Duodenal mucosa (tissue), 2 donors: Measurements from ENCODE around the gene SDR9C7.
"Not testable (repeated sequence)": the region's sequence is repeated elsewhere in the genome, so short reads cannot be mapped to it uniquely, and the experiment has no call there.

Source experiments
- H3K27ac ChIP-seq: one replicate; pipeline ENCODE4 v1.7.0; 2013; ENCODE audit warnings: low read depth, low read length
- H3K27me3 ChIP-seq, 2 donors: one replicate each; pipeline ENCODE4 v1.7.0; 2013; ENCODE audit warnings: low read length in 2 of 2, control low read depth in 1 of 2; ENCODE audit not compliant: insufficient read depth in 2 of 2, control insufficient read depth in 1 of 2
- H3K36me3 ChIP-seq, 2 donors: one replicate each; pipeline ENCODE4 v1.7.0; 2013; ENCODE audit warnings: low read length in 2 of 2, control low read depth in 1 of 2; ENCODE audit not compliant: insufficient read depth in 2 of 2, control insufficient read depth in 1 of 2
- H3K4me1 ChIP-seq, 2 donors: one replicate each; pipeline ENCODE4 v1.7.0; 2013; ENCODE audit warnings: low read length in 2 of 2, control low read depth in 1 of 2; ENCODE audit not compliant: insufficient read depth in 2 of 2, control insufficient read depth in 1 of 2
- H3K4me3 ChIP-seq, 2 donors: one replicate each; pipeline ENCODE4 v1.7.0; 2013; ENCODE audit warnings: low read length in 2 of 2, low read depth in 1 of 2
- H3K9ac ChIP-seq, 2 donors: one replicate each; pipeline ENCODE4 v1.7.0; 2013; ENCODE audit warnings: low read length in 2 of 2, low read depth in 1 of 2
- H3K9me3 ChIP-seq, 2 donors: one replicate each; pipeline ENCODE4 v1.7.0; 2013; ENCODE audit warnings: low read length in 2 of 2, control low read depth in 1 of 2; ENCODE audit not compliant: control insufficient read depth in 1 of 2

SDR9C7 gene

DNA sequence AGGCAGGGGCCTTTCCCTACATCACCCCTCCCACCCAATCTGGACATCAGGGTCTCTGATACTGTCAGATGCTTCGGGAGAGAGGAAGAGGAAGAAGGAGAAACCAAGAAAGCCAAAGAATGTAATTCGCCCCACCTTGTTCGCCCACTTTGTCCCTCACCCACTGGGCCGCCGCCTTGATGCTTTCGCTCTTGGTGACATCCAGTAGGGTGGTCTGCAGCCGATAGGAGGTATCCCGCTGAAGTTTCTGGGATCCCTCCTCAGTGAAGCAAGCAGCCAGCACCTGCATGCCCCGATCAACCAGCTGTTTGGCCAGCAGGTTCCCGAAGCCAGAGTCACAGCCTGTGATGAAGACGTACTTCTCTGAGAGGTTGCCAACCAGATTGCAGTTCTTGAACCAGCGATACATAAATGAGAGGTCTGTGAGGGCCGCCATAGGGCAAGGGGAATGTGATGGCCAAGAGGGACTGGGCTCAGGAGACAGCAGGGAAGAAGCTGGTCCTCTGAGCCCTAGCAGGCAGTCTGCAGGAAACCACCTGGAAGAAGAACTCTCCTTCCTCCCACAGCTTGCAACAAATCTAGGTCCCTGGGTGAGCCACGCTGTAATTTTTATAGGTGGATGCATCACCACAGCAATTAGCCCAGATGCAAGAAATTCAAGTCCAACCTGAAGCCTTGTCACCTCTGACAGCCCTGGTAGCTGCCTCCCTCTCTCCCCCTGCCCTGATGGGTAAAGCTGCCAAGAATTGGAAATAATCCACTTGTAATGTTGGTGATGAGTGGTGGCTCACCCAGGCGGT lies at the start of gene SDR9C7:
Gene SDR9C7 (minus strand): TSS at position 583 of the 800 bp plus-strand sequence. CDS start 147 bp downstream, at position 436.
- Histone ChIP-seq H3K27me3 (no peaks in the 10 kb centered on the region), H3K4me1 (no peaks in the 10 kb centered on the region), H3K9me3 (no peaks in the 10 kb centered on the region), H3K27ac (no peak within 1 kb of the TSS), H3K4me3 (no peak within 1 kb of the TSS), H3K36me3 (no peaks in the 10 kb centered on the region), H3K9ac (no peak within 1 kb of the TSS)

GRCh38 chr12:56983386-56983785 lies 49.2 kb upstream of the SDR9C7 start:
- no peaks in the 10 kb centered on the region for H3K9me3 ChIP-seq
- no peak overlapping the region for H3K27ac ChIP-seq
- H3K4me1 ChIP-seq, result peaks cover 0 to 3% of the 10 kb centered on the region in 2 donors
- H3K27me3 ChIP-seq, result no peaks in the 10 kb centered on the region
- no peak overlapping the region for H3K4me3 ChIP-seq
- no peak overlapping the region for H3K9ac ChIP-seq
- H3K36me3 ChIP-seq, result no peaks in the 10 kb centered on the region

- H3K4me1 ChIP-seq, H3K9ac ChIP-seq, H3K36me3 ChIP-seq, H3K27ac ChIP-seq, H3K27me3 ChIP-seq, H3K9me3 ChIP-seq, H3K4me3 ChIP-seq: not testable (repeated sequence)
Observed at GRCh38 chr12:56982578-56983236, 48.5 kb upstream of the SDR9C7 start.

DNA sequence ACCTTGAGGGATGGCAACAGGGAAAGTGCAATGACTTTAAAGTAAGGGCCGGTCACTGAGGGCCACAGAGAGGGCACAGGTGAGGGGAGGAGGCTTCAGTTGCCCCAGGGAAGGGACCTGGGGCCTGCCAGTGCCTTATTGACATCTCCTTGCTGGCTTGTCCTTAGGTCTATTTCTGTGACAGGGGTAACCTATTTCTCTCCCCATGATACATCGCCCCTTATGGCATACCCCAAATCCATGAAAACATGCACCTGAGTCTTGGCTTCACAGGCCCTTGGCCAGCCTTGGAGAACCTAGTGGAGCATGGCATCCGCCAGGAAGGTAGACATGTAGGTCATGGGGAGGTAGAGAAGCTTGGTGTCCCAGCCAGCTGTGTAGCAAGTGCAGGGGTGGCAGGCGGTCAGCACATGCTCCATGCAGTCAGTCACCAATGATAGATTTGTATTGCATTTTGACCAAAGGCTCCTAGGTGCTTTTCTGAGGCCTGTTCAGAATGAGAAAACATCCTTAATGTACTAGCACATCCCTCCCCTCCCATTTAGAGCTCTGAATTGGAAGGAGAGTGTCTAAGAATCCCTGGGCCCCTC lies 46.8 kb upstream of the SDR9C7 start:
- H3K9ac ChIP-seq, result no peak overlapping the region

GRCh38 chr12:56980268-56980667 lies 46.1 kb upstream of the SDR9C7 start:
- H3K9ac ChIP-seq, result no peak overlapping the region
- H3K27ac ChIP-seq, result no peak overlapping the region
- no peaks in the 10 kb centered on the region for H3K36me3 ChIP-seq
- no peaks in the 10 kb centered on the region for H3K9me3 ChIP-seq
- no peak overlapping the region for H3K4me3 ChIP-seq
- no peaks in the 10 kb centered on the region for H3K4me1 ChIP-seq
- no peaks in the 10 kb centered on the region for H3K27me3 ChIP-seq

More for the DNA sequence above, 46.8 kb upstream of the SDR9C7 start:
- Histone ChIP-seq H3K27me3 (no peaks in the 10 kb centered on the region), H3K4me1 (no peaks in the 10 kb centered on the region), H3K9me3 (no peaks in the 10 kb centered on the region), H3K36me3 (no peaks in the 10 kb centered on the region), H3K27ac (no peak overlapping the region), H3K4me3 (no peak overlapping the region)

DNA sequence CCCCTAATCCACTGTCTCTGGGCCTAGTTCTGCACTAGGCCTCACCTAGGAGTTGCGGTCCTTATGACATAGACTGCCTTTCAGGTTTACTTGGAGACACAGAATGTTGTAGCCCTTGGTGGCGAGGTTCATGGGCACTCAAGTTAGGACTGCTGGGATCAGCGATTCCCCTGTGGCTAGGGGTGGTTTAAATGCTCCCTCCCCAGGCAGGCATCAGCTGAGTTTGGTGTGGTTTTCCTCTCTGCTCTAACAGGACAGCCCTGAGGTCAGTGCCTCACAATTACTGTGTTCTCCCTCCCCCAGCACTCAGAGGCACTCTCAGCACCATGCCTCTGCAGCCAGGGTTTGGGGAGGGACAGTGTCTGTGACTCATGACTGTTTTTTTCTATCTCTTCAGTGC lies 45.4 kb upstream of the SDR9C7 start:
- no peaks in the 10 kb centered on the region for H3K9me3 ChIP-seq
- no peak overlapping the region for H3K4me3 ChIP-seq
- H3K27me3 ChIP-seq, result no peaks in the 10 kb centered on the region
- H3K9ac ChIP-seq, result no peak overlapping the region
- no peaks in the 10 kb centered on the region for H3K4me1 ChIP-seq
- no peak overlapping the region for H3K27ac ChIP-seq
- H3K36me3 ChIP-seq, result no peaks in the 10 kb centered on the region

DNA sequence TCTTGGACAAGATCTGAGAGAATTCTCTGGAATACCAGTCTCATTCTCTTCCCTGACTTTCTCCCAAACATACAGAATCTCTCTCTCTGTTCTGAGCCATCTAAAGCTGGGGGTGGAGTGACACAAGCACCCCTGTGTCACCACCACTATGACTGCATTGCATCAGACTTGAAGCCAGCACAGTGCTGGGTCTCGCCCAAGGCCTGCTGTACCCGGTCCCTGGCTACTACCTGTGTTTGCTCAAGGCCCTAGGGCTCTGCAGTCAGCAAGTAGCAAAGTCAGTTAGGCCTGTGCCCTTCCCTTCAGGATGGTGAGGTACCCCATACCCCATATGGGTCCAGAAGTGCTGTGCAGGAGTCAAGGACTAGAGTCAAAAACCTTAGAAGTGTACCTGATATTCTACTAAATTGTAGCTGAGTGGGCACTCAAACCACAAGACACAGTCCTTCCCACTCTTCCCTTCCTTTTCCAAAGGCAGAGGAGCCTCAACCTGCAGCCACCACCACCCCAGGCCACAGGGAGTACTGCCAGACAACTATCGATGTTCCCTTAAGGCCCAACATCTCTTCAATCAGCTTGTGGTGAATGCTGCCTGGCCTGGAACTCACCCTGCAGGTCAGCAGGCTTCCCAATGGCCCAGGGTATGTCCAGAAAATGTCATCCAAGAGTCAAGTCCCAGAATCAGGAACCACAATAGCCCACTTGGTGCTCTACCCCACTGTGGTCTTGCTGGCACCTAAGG lies 44.4 kb upstream of the SDR9C7 start:
- H3K27ac ChIP-seq, result no peak overlapping the region
- H3K36me3 ChIP-seq, result no peaks in the 10 kb centered on the region
- H3K9ac ChIP-seq, result no peak overlapping the region
- no peaks in the 10 kb centered on the region for H3K27me3 ChIP-seq
- no peaks in the 10 kb centered on the region for H3K9me3 ChIP-seq
- no peaks in the 10 kb centered on the region for H3K4me1 ChIP-seq
- no peak overlapping the region for H3K4me3 ChIP-seq

DNA sequence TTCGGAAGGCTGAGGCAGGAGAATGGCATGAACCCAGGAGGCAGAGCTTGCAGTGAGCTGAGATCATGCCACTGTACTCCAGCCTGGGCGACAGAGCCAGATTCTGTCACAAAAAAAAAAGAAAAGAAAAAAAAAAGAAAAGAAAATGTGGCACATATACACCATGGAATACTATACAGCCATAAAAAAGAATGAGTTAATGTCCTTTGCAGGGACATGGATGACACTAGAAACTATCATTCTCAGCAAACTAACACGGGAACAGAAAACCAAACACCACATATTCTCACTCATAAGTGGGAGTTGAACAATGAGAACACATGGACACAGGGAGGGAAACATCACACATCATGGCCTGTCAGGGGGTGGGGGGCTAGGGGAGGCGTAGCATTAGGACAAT lies 43.2 kb upstream of the SDR9C7 start:
- H3K27me3 ChIP-seq, H3K27ac ChIP-seq, H3K4me3 ChIP-seq: not testable (repeated sequence)

GRCh38 chr12:56974224-56974623 lies 40.0 kb upstream of the SDR9C7 start:
- not testable (repeated sequence) for H3K27me3 ChIP-seq, H3K9me3 ChIP-seq, H3K36me3 ChIP-seq, H3K4me1 ChIP-seq, H3K4me3 ChIP-seq, H3K9ac ChIP-seq, H3K27ac ChIP-seq

More for the DNA sequence above, 43.2 kb upstream of the SDR9C7 start:
- H3K4me1 ChIP-seq, H3K36me3 ChIP-seq, H3K9ac ChIP-seq, H3K9me3 ChIP-seq: not testable (repeated sequence)

DNA sequence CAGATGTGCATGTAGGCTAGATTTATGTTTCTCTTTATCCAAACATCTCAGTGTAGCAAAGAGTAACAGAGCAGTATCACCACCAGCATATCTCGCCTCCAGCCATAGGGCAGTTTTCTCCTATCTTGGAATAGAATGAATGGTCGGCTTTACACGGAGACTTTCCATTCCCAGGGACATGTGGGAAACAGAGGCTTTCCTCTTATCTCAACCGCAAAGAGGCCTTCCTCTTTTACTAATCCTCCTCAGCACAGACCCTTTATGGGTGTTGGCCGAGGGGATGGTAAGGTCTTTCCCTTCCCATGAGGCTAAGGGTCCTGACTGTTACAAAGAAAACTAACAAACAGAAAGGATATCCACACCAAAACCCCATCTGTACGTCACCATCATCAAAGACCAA lies 34.7 kb upstream of the SDR9C7 start:
- not testable (repeated sequence) for H3K9ac ChIP-seq, H3K27me3 ChIP-seq, H3K4me1 ChIP-seq, H3K27ac ChIP-seq, H3K9me3 ChIP-seq, H3K4me3 ChIP-seq, H3K36me3 ChIP-seq
